ENCODE data around the gene PSMB7.

PSMB7 gene

DNA sequence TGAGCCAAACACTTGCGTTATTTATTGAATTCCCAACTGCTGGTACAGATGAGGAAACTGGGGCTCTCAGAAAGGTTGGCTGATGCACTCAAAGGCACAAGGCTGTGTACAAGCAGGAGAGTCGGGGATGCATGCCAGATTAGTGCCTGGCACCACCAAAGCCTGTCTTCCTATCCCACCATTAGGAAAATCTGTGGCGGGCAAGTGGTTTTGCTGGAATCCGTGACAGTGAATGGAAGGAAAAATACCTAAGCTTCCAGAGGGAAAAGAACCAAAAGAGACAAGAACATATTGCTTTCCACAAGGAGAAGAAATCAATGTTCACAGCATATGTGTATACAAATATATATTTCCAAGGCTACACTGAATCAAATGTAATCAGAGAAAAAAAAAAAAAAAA, 51.1 kb downstream of the PSMB7 start:
- Histone ChIP-seq H3K9ac (ENCODE audit: low read depth, low read length, poor library complexity, severe bottlenecking) (no peak overlapping the region), H3K36me3 (ENCODE audit: insufficient read depth, low read length) (peaks cover 3% of the 10 kb centered on the region; the same call in 1 of the 2 replicates), H3K4me2 (ENCODE audit: low read depth, low read length, poor library complexity, severe bottlenecking) (no peak overlapping the region), H3K4me1 (ENCODE audit: insufficient read depth, low read length, poor library complexity, severe bottlenecking) (no peaks in the 10 kb centered on the region), H2AFZ (ENCODE audit: low read length) (no peak overlapping the region), H4K20me1 (ENCODE audit: insufficient read depth, low read length, poor library complexity, severe bottlenecking) (peaks cover 6% of the 10 kb centered on the region), H3K9me3 (ENCODE audit: insufficient read depth, low read depth, low read length) (no peaks in the 10 kb centered on the region), H3K4me3 (ENCODE audit: low read length, poor library complexity, severe bottlenecking) (no peak overlapping the region), H3F3A (ENCODE audit: low read depth) (no peaks in the 10 kb centered on the region), H3K27me3 (ENCODE audit: insufficient read depth, low read length, poor library complexity, severe bottlenecking) (no peaks in the 10 kb centered on the region), H3K9me2 (replicated peaks; ENCODE audit: low read depth, low read length) (no peaks in the 10 kb centered on the region), H3K79me2 (ENCODE audit: insufficient read depth, low read length) (peaks cover 82% of the 10 kb centered on the region)
- TF ChIP-seq, protein P1, sequence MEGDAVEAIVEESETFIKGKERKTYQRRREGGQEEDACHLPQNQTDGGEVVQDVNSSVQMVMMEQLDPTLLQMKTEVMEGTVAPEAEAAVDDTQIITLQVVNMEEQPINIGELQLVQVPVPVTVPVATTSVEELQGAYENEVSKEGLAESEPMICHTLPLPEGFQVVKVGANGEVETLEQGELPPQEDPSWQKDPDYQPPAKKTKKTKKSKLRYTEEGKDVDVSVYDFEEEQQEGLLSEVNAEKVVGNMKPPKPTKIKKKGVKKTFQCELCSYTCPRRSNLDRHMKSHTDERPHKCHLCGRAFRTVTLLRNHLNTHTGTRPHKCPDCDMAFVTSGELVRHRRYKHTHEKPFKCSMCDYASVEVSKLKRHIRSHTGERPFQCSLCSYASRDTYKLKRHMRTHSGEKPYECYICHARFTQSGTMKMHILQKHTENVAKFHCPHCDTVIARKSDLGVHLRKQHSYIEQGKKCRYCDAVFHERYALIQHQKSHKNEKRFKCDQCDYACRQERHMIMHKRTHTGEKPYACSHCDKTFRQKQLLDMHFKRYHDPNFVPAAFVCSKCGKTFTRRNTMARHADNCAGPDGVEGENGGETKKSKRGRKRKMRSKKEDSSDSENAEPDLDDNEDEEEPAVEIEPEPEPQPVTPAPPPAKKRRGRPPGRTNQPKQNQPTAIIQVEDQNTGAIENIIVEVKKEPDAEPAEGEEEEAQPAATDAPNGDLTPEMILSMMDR (conservative IDR thresholded peaks at IDR 0.05; ENCODE audit: low read length) = no peak
- TF ChIP-seq EZH2phosphoT487 (IDR thresholded peaks at IDR 0.05; ENCODE audit: borderline replicate concordance) = no peak

DNA sequence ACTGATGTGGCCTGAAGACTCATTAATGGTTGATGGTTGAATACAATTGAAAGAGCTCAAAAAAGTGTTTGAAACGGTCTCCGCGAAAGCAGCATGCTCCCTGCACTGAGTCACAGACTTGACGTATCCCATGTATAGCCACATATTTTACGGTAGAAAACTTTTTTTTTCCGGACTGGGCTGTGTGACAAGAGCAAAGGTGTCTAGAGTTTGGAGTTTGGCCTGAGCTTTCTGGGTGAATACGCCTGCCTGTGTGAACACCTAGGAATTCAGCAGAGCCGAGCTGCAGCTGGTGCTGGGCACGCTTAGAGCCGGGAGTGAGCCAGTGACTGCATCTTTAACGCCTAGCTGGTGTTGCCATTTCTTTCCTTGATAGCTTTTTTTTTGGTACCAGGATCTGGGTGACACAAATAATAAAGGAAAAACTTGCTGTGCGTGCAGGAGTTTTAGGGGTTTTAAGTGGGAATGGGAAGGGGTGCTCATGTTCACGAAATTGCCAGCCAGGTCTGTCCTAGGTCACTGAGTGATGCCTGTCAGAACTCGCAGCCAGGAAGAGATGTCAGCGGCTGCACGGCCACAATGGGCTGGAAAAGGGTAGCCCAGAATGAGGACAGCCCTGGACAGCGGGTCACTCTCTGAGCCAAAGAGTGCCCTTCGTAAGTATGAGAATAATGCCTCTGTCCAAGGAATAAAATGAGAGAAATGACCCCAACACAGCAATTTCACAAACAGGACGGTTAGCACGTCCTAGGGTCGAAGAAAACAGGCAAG, 51.7 kb downstream of the PSMB7 start:
- no peak overlapping the region for H3K9ac ChIP-seq (ENCODE audit: low read depth, low read length, poor library complexity, severe bottlenecking)
- no peaks in the 10 kb centered on the region for H3K9me2 ChIP-seq (replicated peaks; ENCODE audit: low read depth, low read length)
- TF ChIP-seq, protein P1 (conservative IDR thresholded peaks at IDR 0.05; ENCODE audit: low read length) = no peak
- no peaks in the 10 kb centered on the region for H3F3A ChIP-seq (ENCODE audit: low read depth)
- H3K27me3 ChIP-seq (ENCODE audit: insufficient read depth, low read length, poor library complexity, severe bottlenecking) = no peaks in the 10 kb centered on the region
- peaks cover 6% of the 10 kb centered on the region for H4K20me1 ChIP-seq (ENCODE audit: insufficient read depth, low read length, poor library complexity, severe bottlenecking)
- no peak overlapping the region for H3K4me2 ChIP-seq (ENCODE audit: low read depth, low read length, poor library complexity, severe bottlenecking)
- peaks cover 3% of the 10 kb centered on the region; the same call in 1 of the 2 replicates for H3K36me3 ChIP-seq (ENCODE audit: insufficient read depth, low read length)
- no peak overlapping the region for H2AFZ ChIP-seq (ENCODE audit: low read length)
- peaks cover 81% of the 10 kb centered on the region for H3K79me2 ChIP-seq (ENCODE audit: insufficient read depth, low read length)
- no peaks in the 10 kb centered on the region for H3K9me3 ChIP-seq (ENCODE audit: insufficient read depth, low read depth, low read length)
- H3K4me3 ChIP-seq (ENCODE audit: low read length, poor library complexity, severe bottlenecking) = no peak overlapping the region
- H3K4me1 ChIP-seq (ENCODE audit: insufficient read depth, low read length, poor library complexity, severe bottlenecking) = no peaks in the 10 kb centered on the region

GRCh38 chr9:124361128-124361527, 54.1 kb downstream of the PSMB7 start:
- peaks cover 88% of the 10 kb centered on the region for H3K79me2 ChIP-seq (ENCODE audit: insufficient read depth, low read length)
- peaks cover 17% of the 10 kb centered on the region for H4K20me1 ChIP-seq (ENCODE audit: insufficient read depth, low read length, poor library complexity, severe bottlenecking)

More at GRCh38 chr9:124361128-124361527, 54.1 kb downstream of the PSMB7 start:
- Histone ChIP-seq H3F3A (ENCODE audit: low read depth) (no peaks in the 10 kb centered on the region), H2AFZ (ENCODE audit: low read length) (no peak overlapping the region), H3K4me1 (ENCODE audit: insufficient read depth, low read length, poor library complexity, severe bottlenecking) (peaks cover 20% of the 10 kb centered on the region), H3K27me3 (ENCODE audit: insufficient read depth, low read length, poor library complexity, severe bottlenecking) (no peaks in the 10 kb centered on the region), H3K4me3 (ENCODE audit: low read length, poor library complexity, severe bottlenecking) (no peak overlapping the region), H3K4me2 (ENCODE audit: low read depth, low read length, poor library complexity, severe bottlenecking) (no peak overlapping the region), H3K9me3 (ENCODE audit: insufficient read depth, low read depth, low read length) (no peaks in the 10 kb centered on the region), H3K9me2 (replicated peaks; ENCODE audit: low read depth, low read length) (no peaks in the 10 kb centered on the region), H3K36me3 (ENCODE audit: insufficient read depth, low read length) (peaks cover 9% of the 10 kb centered on the region; the same call in 1 of the 2 replicates), H3K9ac (ENCODE audit: low read depth, low read length, poor library complexity, severe bottlenecking) (no peak overlapping the region)
- TF ChIP-seq EZH2phosphoT487 (IDR thresholded peaks at IDR 0.05; ENCODE audit: borderline replicate concordance) = no peak
- TF ChIP-seq, protein P1 (conservative IDR thresholded peaks at IDR 0.05; ENCODE audit: low read length) = no peak
